Anterior cingulate cortex (tissue), 58 donors: ENCODE results near the gene LAX1.

Experiments used
- DNase-seq, 58 donors: peaks; one replicate each; lab custom pipeline; 2025; lab: John Stamatoyannopoulos, UW

The LAX1 gene

GRCh38 chr1:203799157-203799556 is 34.2 kb downstream of the LAX1 start:
- DNase-seq, result no peak

GRCh38 chr1:203799971-203800370 is 35.0 kb downstream of the LAX1 start:
- DNase-seq, result no peak

GRCh38 chr1:203805689-203806088 is 40.7 kb downstream of the LAX1 start:
- no peak for DNase-seq

GRCh38 chr1:203807196-203807595 is 42.2 kb downstream of the LAX1 start:
- DNase-seq, result no peak

GRCh38 chr1:203813581-203814341 is 48.8 kb downstream of the LAX1 start:
- DNase-seq, result no peak

GRCh38 chr1:203818399-203818798 is 53.4 kb downstream of the LAX1 start:
- DNase-seq, result no peak

- DNase-seq, result no peak
Observed at GRCh38 chr1:203823306-203823705, 58.3 kb downstream of the LAX1 start.
